ENCODE results near the gene SETD5.

- TF ChIP-seq EZH2 (IDR thresholded peaks at IDR 0.05) (no peak), CTCF (IDR thresholded peaks at IDR 0.05) (peak; percentile 87)
These were observed 105.9 kb downstream of the SETD5 start for GRCh38 chr3:9503283-9503682.

Data from neural progenitor cell (in vitro differentiated cells).